ENCODE measurements around the gene OPN1SW.

OPN1SW gene, protein sequence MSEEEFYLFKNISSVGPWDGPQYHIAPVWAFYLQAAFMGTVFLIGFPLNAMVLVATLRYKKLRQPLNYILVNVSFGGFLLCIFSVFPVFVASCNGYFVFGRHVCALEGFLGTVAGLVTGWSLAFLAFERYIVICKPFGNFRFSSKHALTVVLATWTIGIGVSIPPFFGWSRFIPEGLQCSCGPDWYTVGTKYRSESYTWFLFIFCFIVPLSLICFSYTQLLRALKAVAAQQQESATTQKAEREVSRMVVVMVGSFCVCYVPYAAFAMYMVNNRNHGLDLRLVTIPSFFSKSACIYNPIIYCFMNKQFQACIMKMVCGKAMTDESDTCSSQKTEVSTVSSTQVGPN

DNA sequence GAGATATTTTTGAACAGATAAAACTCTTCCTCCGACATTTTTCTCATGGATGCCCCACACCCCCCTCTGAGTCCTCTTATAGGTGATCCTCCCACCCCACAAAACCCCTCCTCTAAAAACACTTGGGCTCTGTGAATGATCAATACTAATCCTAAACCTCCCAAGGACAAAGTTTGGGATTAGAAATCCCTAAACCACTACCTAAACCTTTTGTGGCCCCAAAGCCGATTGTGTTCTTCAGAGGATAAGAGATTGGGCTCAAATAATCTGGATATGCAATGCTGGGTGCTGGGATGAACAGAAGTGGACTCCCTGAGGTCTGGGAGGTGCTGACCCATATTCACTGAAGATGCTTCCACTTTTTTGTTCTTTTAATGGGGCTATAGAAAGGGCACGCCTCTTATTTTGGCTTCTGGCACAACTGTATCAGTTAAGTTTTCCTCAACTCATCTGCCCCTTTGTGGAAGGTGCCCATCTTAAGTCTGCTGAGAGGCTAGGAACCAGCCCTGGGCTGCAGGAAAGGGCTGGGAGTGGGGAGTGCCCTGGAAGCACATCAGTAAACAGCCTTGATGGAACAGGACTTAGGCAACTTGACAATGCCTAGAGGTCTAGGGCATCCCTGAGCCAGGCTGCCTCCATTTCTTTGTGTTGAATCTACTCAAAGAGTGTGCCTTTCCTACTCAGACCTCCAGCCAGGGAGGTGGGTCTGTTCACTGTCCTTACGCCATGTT lies at the start of gene OPN1SW:
TSS of gene OPN1SW (minus strand) at position 51 of the 731 bp plus-strand sequence. CDS start at position 38, 13 bp downstream.
- no peak for DNase-seq

DNA sequence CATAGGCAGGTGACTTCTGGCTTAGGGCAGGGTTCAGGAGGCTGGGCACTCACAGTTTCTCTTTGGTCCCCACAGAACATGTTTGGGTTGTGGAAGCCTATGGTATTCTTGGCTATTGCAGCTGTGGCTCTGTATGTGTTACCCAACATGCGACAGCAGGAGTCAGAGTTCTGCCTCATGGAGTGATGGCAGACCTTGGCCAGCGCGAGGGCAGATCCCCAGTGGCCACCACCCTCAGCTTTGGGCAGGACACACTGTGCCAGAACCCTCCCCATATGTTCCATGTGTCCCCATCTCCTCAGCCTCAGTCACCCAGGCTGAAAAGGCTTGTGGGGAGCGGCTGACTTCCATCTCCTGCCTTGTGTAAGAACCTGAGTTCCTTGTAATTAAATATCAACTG lies 46.1 kb upstream of the OPN1SW start:
- no peak for DNase-seq

DNA sequence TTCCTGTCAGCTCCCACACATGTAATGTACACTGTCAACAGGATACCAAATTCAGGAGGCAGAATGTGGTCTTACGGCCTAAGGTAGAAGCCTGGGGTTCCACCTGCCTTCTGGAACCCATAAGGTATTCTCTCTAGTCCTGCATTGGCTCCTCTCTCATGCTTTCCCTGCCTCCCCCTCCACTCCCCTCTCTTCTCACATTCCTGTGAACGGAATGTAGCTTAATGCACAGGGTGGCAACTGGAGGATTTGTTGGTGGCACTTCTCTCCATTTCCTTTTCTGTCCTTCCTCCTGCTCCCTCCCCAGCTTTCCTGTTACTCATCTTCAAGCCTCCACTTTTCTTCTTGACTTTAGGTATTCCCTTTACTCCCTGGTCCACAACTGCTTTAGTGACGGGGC lies 43.1 kb upstream of the OPN1SW start:
- DNase-seq, result no peak

DNA sequence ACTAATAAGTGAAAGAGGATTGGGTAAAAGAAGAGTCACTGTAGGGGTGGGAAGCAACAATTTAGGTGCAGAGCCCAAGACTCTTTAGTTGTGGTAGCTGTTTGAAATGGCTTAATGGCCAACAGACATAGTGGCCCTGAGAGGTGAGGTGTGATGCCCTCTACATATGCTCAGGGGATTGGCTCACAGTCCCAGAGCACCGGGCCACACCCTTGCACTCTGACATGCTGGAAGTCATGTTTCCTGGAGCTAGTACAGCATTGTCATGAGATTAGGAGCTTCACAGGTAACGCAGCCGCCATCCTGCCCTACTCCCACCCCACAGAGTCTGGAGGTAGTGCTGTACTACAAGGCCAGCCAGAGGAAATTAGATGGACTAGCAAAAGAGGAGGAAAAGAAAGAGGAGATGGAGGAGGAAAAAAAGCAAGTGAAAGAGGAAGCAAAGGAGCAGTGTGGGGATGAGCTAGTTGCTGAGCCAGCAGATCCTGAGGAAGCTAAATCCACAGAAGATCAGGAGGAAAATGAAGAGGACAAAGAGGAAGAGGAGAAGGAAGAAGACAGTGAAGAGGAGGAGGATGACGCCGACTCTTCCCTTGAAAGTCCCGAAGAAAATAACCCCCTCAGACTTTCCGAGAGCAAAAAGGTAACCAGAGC lies 39.8 kb upstream of the OPN1SW start:
- DNase-seq, result no peak

DNA sequence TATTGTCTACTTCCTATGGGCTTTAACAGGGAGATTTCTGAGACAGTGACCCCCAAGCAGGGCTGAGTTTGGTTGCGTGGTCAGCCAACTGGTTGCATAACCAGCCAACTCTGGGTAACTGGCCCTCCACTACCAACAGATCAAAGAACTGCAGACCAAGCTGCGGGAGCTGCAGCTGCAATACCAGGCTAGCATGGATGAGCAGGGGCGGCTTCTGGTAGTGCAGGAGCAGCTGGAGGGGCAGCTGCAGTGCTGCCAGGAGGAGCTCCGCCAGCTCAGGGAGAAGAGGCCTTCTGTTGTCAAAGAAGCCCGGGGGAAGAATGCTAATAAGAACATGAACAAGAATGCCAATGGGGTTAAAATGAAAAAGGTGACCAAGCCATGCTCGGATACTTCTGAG lies 38.9 kb upstream of the OPN1SW start:
- DNase-seq, result no peak

DNA sequence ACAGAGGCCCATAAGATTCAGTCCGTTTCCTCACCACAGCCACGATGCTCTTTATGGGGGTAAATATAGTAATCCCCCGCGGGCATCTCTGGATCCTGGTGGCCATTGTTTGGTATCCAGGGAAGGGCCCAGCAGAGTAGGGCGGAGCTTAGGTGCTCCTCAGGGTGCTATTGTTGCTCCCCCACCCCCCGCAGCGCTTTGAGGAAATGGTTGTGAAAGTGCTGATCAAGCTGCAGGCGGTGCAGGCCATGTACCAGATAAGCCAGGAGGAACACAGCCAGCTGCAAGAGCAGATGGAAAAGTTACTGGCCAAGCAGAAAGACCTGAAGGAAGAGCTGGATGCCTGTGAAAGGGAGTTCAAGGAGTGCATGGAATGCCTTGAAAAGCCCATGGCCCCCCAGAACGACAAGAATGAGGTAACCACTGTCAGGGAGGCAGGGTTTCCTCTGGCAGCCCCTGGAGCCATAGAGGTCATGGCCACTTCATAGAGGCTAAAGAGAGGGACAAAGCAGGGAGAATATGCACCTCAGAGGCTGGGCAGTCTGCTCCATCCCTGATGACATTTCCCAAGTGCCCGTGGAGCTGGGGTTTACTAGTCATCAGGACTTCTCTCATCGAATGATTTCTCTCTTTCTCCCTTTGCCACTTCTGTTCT lies 37.0 kb upstream of the OPN1SW start:
- DNase-seq, result peak; percentile 62 to 65

DNA sequence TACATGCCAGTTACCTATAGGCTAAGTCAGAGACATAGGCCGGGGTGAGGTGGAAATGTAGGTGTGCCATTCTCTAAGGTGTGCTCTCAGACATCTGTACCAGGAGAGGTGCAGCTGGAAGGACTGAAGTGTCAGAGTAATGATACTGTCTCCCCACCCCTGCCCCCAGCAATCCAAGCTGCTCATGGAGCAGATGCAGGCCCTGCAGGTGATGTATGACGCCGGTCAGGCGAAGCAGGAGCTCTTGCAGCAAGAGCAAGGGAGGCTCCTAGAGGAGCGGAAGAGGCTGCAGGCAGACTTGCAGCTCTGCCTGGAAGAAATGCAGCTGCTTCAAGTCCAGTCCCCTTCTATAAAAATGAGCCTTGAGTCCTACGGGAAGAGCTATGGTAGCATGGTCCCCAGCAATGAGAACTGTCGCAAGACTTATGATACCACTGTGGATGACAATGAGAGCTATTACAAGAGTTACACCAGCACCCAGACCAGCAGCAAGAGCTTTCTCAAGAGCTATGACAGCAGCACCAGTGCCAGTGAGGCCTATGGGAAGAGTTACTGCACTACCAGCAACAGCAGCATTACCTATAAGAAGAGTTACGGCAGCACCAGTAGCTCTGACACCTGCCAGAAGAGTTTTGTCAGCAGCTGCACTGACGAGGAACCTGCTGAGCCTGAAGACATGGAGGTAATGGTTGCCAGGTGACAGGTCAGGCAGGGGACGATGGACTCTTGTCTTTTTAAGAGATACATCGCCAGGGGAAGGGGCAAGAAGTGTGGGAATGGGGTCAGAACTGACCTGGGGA lies 36.2 kb upstream of the OPN1SW start:
- DNase-seq, result no peak

DNA sequence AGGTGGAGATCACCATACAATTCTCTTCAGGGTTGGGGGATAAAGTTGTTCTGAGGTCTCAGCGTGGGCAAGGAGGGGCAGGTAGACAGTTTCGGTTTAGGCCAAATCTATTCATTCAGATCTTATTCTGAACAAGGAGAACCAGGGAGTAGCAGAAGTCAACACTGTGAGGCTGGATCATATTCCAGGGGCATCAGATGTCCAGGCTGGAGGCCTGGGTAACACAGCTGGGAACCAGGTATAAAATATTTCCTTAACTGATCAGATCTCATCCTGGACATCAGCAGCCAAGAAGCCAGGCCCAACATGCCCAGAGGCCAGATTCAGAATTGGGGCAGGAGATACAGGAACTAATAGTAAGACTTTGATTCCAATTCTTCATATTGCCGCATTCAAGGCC lies 35.4 kb upstream of the OPN1SW start:
- no peak for DNase-seq

DNA sequence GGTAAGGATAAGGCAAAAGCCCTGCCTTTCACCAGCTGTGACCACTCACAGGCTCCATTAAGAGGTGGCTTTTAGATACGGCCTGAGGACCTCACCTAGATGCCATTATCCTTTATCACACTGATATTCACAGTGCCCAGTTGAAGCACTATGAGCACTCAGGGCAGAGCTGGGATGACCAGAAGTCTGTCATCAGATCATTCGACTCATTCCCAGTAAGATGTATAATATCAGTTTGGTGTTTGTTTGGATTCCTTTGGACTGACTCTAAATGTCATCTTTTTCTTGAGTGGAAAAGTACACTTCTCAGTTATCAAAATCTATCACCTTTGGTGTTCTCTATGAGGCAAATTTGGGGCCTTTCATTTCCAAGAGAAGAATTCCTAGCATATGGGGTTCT lies 34.9 kb upstream of the OPN1SW start:
- DNase-seq, result no peak

DNA sequence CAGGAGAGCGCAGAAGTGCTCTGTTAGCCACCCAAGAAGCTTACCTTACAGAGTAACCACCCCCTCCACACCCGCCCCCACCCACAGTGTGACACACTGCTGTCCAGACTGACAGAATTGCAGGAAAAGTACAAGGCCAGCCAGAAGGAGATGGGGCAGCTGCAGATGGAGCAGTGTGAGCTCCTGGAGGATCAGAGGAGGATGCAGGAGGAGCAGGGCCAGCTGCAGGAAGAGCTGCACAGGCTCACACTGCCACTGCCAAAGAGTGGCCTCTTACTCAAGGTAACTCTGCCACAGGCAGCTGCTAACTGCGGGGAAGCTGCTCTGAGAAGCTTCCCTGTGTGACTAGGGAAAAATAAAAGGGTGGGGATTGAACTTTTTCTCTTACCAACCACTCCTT lies 33.8 kb upstream of the OPN1SW start:
- DNase-seq, result no peak

DNA sequence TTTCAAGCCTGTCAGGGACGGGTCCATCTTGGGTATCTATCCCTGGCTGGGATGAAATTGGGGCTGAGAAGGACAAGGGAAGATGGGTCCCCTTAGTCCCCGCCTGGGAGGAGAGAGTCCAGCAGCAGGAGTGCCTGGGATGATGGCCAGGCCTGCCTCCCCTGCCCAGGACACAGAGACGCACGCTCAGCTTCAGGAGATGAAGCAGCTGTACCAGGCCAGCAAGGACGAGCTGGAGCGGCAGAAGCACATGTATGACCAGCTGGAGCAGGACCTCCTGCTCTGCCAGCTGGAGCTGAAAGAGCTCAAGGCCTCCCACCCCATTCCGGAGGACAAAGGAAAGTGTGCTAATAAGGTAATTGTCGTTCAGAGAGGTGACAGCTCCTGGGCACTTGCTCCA lies 31.6 kb upstream of the OPN1SW start:
- DNase-seq, result no peak

DNA sequence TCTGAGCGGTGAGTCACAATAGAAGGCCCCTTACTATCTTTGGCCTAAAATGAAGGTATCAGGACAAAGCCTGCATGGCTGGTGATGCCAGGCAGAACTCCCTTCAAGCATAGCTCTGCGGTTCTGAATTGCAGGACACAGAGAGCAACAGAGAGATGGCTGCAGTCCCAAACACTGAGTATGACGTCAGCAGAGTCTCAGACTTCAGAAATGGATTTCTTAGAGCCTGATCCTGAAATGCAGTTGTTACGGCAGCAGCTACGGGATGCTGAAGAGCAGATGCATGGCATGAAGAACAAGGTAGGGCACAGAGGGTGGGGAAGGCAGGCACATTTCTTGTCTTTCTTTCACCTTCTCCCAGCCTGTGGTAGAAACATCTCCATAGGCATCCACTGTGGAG lies 29.6 kb upstream of the OPN1SW start:
- DNase-seq, result no peak

DNA sequence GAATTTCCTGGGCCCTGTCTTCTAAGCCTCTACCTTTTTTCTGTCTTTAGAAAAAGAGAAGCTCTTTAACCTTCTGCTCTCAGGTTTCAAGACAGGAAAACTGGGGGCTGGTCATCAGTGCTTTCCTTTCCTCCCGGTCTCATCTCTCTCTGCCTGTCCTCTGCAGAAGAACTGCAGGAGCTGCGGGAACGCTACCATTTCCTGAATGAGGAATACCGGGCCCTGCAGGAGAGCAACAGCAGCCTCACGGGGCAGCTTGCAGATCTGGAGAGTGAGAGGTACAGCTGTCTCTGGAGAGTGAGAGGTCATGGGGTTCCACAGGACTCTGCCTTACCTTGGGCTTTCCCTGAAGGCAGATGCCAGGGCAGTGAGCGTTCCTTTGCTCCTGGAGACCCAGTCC lies 28.9 kb upstream of the OPN1SW start:
- no peak for DNase-seq

DNA sequence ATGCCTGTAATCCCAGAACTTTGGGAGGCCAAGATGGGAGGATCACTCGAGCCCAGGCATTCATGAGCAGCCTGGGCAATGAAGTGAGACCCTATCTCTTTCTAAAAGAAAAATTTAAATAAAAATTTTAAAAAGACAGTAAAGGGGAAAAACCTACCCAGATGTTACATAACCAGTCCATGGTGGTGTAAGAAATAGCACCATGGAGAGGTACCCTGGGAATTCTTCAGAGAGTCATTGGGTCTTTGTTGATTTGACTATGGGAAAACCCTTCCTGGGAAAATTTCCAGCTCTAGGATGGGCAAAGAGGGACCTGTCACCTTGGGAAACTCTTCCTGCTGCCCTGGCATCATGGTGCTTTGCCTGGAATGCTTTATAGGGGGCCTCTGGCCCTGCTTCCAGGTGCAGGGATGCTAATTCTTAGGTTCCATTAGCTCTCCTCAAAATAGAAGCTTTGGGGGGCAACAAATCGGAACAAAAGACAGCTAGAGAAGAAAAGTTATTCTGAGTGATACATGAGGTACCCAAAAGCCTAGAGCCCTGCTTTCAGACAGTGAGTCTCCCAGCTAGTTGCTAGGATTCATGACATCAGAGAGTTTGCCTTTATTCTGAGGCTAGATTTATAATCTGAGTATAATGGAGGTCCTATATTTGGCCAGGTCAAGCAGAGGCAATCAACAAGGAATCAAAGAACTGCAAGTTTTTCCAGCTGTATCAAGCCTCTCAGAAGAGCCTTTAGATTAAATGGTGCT lies 26.2 kb upstream of the OPN1SW start:
- no peak for DNase-seq

DNA sequence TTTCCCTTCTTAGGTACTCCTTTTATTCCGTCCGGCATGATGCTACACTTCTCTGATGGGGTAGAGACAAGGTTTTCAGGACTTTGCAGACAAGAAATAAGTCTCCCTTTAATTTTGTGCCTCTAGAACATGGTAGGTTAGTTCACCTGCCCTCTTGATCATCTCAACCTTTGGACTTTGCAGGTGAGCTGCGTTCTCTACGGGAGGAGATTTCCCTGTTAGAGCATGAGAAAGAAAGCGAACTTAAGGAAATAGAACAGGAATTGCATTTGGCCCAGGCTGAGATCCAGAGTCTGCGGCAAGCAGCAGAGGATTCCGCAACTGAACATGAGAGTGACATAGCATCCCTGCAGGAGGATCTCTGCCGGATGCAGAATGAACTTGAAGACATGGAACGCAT lies 25.4 kb upstream of the OPN1SW start:
- DNase-seq, result no peak

DNA sequence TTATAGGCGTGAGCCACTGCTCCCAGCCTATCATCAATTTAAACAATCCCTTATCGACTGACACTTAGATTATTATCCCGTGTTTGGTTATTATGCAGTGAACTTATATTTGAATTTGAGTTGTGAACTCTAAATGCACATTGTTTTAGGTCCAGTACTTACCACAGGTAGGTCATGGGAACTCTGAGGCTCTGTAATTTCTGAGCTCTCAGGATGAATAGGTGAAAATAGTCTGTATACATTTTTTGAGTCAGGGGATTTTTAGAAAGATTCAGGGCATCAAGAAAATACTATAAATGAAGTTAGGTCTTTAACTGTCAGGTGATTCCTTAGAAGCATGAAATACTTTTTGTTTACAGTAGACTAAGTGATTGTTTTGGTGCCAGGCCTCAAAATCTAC lies 25.0 kb upstream of the OPN1SW start:
- DNase-seq, result no peak

DNA sequence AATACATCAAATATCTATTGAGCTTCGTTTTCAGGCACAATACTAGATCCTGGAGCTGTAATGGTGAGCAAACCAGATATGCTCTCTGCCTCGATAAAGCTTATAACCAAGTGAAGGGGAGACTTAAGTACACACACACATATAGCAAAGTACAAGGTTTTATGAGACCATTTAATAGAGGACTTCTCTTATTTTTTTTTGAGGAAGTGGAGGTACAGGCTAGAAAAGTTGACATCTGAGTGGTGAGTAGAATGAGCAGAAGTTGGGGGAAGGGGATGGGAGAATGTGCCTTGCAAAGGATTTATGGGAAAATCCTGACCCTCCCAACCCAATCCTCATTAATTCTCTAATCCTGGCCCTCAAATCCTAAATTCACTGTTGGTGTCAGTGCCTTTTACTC lies 23.9 kb upstream of the OPN1SW start:
- DNase-seq, result peak; percentile 53 to 63

DNA sequence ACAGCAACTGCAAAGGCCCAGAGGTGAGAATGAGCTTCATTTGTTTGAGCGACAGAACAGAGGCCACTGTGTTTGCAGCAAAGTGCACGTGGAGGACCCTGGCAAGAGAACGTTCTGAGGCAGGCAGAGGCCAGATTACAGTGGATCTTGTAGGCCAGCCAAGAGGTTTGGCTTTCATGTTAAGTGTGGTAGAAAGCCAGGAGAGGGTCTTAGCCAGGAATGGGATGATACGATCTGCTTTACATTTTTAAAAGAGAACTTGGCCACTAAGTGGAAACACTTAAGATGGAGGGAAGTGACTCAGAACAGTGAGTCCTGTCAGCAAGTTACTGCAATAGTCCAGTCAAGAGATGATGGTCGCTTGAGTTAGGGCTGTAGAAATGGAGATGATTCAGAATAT lies 20.7 kb upstream of the OPN1SW start:
- no peak for DNase-seq

DNA sequence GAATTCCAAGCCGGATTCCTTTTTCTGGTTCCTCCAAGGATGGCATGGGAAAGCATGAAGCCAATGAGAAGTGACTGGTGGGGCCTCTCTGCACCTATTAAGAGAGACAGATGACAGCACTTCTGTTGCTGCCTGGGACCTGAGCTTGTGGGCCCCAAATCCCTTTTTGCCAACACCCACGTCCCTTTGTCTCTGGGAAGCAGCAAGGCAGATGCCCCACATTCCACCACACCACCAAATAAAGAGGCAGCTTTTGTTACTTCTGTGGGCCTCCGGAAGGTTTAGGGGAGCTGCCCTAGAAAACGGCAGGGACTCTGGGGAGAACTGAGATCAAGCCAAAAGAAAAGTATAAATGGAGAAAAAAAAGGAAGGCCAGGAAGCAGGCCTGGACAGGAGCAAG lies 19.5 kb upstream of the OPN1SW start:
- no peak for DNase-seq

DNA sequence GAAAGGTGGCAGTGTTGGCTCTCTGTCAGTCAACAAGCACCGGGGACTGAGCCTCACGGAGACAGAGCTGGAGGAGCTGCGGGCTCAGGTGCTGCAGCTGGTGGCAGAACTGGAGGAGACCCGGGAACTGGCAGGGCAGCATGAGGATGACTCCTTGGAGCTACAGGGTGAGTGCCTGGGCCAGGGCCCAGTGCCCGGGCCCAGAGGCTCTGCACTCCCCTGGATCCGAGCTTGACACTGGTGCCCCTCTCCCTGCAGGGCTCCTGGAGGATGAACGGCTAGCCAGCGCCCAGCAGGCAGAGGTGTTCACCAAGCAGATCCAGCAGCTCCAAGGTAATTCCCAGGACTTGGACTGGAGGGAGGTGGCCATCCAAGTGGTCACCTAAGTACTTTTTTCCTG lies 18.8 kb upstream of the OPN1SW start:
- DNase-seq, result no peak

DNA sequence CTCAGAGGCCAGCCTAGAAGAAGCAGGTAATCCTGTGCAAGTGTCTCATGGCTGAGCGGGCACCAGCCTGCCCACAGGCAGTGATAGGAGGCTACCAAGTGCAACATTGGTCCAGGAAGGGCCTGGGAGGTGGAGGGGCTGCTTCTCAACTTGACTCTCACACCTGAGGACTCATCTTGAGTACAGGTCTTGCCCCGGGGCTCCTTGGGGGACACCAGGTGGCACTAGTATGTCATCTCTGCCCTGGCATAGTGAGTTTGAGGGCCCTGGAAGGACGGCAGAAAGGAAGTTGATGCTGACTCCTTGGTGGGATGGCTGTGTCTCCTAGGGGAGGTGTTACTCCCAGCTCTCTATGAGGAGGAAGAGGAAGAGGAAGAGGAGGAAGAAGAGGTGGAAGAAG lies 18.4 kb upstream of the OPN1SW start:
- peak in 1 of 2 experiments; percentile 19 for DNase-seq

DNA sequence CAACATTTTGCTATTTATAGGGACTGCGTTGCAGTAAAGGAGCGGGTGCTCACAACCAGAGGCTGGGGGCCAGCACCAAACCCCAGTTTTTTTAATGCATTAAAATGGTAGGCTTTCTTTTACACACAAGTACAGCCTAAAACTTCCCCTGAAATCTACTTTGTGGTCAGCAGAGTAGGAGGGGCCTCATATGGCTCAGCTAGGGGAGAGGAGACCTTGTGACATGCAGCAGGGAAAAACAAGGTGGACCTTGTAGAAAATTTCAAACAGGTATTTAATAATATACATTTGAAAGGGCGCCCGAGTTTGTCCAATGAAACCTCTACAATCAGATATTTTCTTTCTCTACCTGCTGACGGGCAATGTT lies 17.6 kb upstream of the OPN1SW start:
- no peak for DNase-seq
